ENCODE data around the gene HNRNPLL.
"Not testable (repeated sequence)": the region's sequence is repeated elsewhere in the genome, so short reads cannot be mapped to it uniquely, and the experiment has no call there.

HNRNPLL gene

GRCh38 chr2:38602732-38603401 is at the start of gene HNRNPLL:
Gene HNRNPLL, minus strand, starts transcription at chr2:38602928. Its CDS starts 302 bp downstream, at chr2:38602626.
- peak; percentile 96 for DNase-seq

GRCh38 chr2:38650717-38651116 is 48.0 kb upstream of the HNRNPLL start:
- no peak for DNase-seq

GRCh38 chr2:38650012-38650411 is 47.3 kb upstream of the HNRNPLL start:
- no peak for DNase-seq

GRCh38 chr2:38649176-38649728 is 46.5 kb upstream of the HNRNPLL start:
- DNase-seq: no peak

- no peak for DNase-seq
These were observed 45.5 kb upstream of the HNRNPLL start for GRCh38 chr2:38648107-38648761.

DNA sequence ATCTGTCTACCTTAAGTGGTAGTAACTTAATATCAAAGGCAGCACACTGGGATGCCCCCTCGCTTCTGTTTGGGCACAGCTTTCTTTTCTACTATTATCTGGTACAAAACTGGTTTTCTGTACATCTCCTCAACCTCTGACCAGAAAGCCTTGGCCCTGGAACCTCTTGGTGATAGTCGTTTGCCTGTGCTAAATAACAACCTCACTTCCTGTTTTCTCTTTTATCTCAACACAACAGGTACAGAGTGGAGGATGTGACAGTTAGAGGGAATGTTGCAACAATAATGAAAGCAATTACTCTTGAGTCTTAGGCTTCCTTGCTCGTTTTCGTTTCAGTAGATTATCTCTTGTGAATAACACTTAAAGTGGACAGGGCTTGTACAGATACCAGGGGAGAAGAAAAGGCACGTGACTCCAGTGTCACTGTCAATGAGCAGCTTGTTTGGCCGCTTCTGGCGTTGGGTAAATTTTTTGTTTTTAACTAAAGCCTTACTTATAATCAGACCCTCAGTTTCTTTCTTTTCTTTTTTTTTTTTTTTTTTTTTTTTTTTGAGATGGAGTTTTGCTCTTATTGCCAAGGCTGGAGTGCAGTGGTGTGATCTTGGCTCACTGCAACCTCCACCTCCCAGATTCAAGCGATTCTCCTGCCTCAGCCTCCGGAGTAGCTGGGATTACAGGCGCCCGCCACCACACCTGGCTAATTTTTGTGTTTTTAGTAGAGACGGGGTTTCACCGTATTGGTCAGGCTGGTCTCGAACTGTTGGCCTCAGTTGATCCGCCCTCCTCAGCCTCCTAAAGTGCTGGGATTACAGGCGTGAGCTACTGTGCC is 41.2 kb upstream of the HNRNPLL start:
- not testable (repeated sequence) for DNase-seq

- no peak for DNase-seq
These were observed 40.4 kb upstream of the HNRNPLL start for GRCh38 chr2:38643021-38643671.

- DNase-seq: not testable (repeated sequence)
These were observed 39.8 kb upstream of the HNRNPLL start for GRCh38 chr2:38642373-38643017.

GRCh38 chr2:38636069-38636468 is 33.3 kb upstream of the HNRNPLL start:
- no peak for DNase-seq

GRCh38 chr2:38635139-38635538 is 32.4 kb upstream of the HNRNPLL start:
- no peak for DNase-seq

GRCh38 chr2:38634684-38635083 is 32.0 kb upstream of the HNRNPLL start:
- DNase-seq: no peak

GRCh38 chr2:38633895-38634294 is 31.2 kb upstream of the HNRNPLL start:
- no peak for DNase-seq

DNA sequence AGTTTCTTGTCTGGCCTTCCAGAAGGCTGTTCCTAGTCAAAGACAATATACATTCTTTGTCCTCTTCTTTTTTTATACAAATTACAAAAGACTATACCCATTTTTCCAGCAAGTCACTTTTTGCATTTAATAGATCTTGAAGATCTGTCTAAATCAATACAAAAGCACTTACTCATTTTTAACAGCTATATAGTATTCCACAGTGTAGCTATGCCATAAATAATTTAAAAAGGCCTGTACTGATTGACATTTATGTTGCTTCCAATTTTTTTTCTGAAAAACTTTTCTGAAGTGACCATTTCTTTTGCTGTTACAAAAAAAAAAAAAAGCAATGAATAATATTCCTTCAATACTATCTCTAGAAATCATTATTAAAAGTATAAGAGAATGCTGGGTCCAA is 30.3 kb upstream of the HNRNPLL start:
- DNase-seq: no peak

GRCh38 chr2:38631976-38632375 is 29.2 kb upstream of the HNRNPLL start:
- no peak for DNase-seq

- DNase-seq: no peak
These were observed 27.0 kb upstream of the HNRNPLL start for GRCh38 chr2:38629684-38630083.

DNA sequence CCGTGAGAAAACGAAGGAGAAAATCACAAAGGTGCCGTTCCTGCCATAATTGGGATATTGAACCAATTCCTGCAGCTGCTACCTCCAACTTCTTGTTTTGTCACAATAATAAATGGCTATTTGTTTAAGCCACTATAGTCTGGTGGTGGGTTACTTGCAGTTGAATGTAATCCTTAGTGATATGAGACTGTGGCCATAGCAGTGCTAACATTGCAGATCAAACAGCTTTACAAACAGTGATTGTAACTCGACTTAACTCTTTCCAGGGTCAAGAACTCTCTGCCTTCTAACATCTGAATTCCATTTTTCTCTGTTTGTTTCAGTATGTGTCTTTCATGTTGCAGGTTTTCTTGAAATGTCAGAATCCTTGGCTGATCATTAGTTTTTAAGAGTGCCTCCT is 24.7 kb upstream of the HNRNPLL start:
- no peak for DNase-seq

GRCh38 chr2:38626326-38627035 is 23.8 kb upstream of the HNRNPLL start:
- DNase-seq: peak; percentile 16

- DNase-seq: no peak
These were observed 19.5 kb upstream of the HNRNPLL start for GRCh38 chr2:38622210-38622609.

GRCh38 chr2:38621018-38621417 is 18.3 kb upstream of the HNRNPLL start:
- no peak for DNase-seq

DNA sequence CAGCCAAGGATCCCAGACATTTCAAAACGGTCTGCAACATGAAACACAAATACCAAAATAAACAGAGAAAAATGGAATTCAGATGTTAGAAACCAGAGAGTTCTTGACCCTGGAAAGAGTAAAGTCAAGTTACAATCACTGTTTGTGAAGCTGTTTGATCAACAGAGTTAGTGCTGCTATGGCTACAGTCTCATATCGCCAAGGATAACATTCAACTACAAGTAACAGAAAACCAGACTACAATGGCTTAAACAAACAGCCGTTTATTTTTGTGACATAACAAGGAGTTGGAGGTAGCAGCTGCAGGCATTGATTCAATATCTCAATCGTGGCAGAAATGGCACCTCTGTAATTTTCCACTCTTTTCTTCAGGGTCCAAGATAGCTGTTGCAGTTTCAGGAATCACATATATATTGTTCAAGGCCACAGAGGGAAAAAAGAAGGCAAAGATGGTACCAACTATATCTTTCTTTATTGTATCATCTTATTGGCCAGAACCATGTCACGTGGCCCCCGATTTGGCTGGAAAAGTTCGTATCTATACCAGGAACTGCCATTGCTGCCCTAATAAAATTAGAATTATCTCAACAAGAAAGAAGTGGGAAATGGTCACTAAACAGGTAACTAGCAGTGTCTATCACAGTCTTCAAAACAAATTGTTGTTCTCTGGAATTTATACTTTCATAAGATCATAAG is 17.7 kb upstream of the HNRNPLL start:
- DNase-seq: no peak

Measured in activated naive CD4-positive, alpha-beta T cell treated with Interleukin-2 at 50 U/mL for 16 hours (primary cell).